ENCODE data around the gene DDX20.

DNA sequence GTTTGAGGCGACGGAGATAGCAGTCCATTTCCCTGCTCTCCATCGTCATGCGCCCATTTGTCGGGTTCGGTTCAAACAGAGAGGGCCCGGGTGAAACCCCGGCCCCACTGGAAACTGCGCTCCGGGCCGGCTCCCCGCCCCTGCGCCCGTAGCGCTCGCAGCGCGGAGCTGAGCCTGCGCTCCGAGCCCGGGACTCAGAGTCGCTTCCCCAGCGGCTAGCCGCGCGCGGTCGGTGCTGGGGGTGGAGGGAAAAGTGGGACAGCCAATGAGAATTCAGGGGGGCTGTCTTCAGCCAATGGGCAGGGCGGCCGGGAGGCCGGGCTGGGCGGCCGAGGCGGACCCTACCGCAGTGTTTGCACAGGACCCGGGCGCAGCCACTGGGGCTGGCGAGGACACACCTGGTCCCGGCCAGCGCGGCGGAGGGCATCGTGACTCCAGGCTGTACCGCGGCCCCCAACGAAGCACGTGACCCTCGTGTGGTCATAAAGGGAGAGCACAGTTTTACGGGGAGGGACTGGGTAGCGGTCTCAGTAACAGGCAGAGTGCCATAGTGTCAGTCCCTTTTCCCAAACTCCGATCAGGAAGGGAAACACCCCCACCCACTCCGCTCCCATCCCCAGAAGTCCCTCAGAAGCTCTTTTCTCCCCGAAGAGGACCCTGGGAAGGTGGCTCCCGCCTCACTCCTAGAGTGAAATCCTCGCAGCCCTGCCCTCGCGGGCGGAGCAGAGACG, 16.3 kb upstream of the DDX20 start, which contains the start of gene INKA2:
- TF ChIP-seq, protein P1, sequence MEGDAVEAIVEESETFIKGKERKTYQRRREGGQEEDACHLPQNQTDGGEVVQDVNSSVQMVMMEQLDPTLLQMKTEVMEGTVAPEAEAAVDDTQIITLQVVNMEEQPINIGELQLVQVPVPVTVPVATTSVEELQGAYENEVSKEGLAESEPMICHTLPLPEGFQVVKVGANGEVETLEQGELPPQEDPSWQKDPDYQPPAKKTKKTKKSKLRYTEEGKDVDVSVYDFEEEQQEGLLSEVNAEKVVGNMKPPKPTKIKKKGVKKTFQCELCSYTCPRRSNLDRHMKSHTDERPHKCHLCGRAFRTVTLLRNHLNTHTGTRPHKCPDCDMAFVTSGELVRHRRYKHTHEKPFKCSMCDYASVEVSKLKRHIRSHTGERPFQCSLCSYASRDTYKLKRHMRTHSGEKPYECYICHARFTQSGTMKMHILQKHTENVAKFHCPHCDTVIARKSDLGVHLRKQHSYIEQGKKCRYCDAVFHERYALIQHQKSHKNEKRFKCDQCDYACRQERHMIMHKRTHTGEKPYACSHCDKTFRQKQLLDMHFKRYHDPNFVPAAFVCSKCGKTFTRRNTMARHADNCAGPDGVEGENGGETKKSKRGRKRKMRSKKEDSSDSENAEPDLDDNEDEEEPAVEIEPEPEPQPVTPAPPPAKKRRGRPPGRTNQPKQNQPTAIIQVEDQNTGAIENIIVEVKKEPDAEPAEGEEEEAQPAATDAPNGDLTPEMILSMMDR (IDR thresholded peaks at IDR 0.05): no peak
- TF ChIP-seq POLR2A (IDR thresholded peaks at IDR 0.05): no peak
